Endothelial cell of umbilical vein (primary cell): ENCODE data around the gene KLHL26.

Source experiments
- CTCF ChIP-seq, 2 donors: IDR thresholded peaks; 1 replicate in 1 of 2; 2 replicates in 1 of 2; pipeline ENCODE4 v1.5.1; 2011; ENCODE audit warnings: low read length in 2 of 2, mild to moderate bottlenecking in 2 of 2, moderate library complexity in 2 of 2, control low read depth in 1 of 2, inconsistent platforms in 1 of 2, low read depth in 1 of 2; ENCODE audit not compliant: insufficient read depth in 1 of 2; ENCODE audit errors: extremely low read depth in 1 of 2
- POLR2A ChIP-seq: IDR thresholded peaks from 2 replicates; pipeline ENCODE4 v1.6.1; 2012; ENCODE audit warnings: low read depth, mild to moderate bottlenecking, control low read depth, low read length
- POLR2AphosphoS5 ChIP-seq: IDR thresholded peaks from 2 replicates; pipeline ENCODE4 v1.6.1; 2012; ENCODE audit warnings: low read depth, mild to moderate bottlenecking, control low read depth, low read length, moderate library complexity; ENCODE audit not compliant: insufficient read depth

DNA sequence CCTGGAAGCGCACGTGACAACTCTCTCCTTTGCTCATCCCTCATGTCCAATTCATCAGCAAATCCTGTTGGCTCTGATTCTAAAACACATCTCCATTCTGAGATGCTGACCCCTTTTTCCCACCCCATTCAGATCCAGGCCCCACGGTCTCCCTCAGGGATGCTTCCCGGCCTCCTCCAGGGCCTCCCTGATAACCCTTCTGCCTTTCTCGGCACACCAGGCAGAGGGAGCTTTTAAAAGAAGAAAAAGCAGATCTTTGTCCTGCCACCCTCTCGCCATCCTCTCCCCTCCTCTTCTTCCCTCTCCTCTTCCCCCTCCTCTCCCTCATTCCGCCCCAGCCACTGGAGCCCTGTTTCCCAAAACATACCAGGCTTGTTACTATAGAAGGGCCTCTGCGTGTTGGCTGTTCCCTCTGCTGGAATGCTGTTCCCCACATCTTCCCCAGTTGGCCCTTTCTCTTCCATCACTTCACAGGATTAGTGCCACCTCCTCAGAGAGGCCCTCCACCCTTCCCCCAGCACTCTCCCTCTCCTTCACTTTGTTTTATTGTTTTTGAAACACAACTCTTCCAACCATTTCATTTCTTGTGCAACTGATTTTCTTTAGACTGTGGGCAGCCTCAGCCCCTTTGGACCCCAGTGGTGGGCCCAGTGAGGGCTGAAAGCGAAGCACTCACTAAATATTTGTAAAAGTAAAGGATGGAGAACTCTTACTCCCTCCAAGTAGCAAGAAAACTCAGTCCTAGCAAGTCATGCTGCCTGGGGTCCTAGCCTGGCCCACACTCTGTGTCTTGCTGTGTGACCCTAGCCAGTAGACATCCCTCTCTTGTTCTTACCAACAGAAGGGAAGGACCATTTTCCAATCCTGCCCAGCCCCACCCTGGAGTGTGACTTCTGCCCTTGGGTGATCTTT is 27.8 kb upstream of the KLHL26 start:
- TF ChIP-seq POLR2AphosphoS5 (no peak), POLR2A (no peak), CTCF (IDR thresholded peaks at IDR 0.05; ENCODE audit: extremely low read depth in 1 of 2, insufficient read depth in 1 of 2, low read depth in 1 of 2, low read length in 2 of 2) (no peak)
